ENCODE data around the gene GAST. TPM values are rescaled to one million over a fixed set of nuclear protein-coding genes. Genes with fewer than 3 reads are reported as not detected.

GAST gene
- total RNA-seq, 2 donors from 2014 or later, result not detected

GRCh38 chr17:41734139-41734948 lies 22.2 kb downstream of the GAST start, which contains the start of gene HAP1:
TSS of gene HAP1 (minus strand) at chr17:41734643. CDS start at chr17:41734634, 9 bp downstream.
- intact Hi-C loops (cut with DNase I), result loop anchor here (10.0 kb wide), 1 partner anchor 150 kb away; no protein-coding TSS in a partner anchor
- Histone ChIP-seq H3K27me3 (replicated peaks; ENCODE audit: insufficient read depth) (peaks cover 6% of the 10 kb centered on the region), H3K4me3 (peak within 1 kb of the TSS; percentile 31 to 48), H3K9me3 (no peaks in the 10 kb centered on the region), H3K27ac (no peak within 1 kb of the TSS), H3K36me3 (no peaks in the 10 kb centered on the region), H3K4me1 (replicated peaks) (no peaks in the 10 kb centered on the region)
- under 1% methylated on average over 64 of the region's 77 CpGs for WGBS
- peak; percentile 39 for DNase-seq (ENCODE audit: low spot score)
- no peak for TF ChIP-seq CTCF (IDR thresholded peaks at IDR 0.05)
- TF ChIP-seq POLR2AphosphoS5 (IDR thresholded peaks at IDR 0.05), result peak; percentile 85
- peak; percentile 69 for TF ChIP-seq POLR2A (IDR thresholded peaks at IDR 0.05)

- peak overlapping the region; percentile 31 to 48 for H3K4me3 ChIP-seq
- intact Hi-C loops (cut with DNase I), result loop anchor here (10.0 kb wide), 1 partner anchor 150 kb away; no protein-coding TSS in a partner anchor
- WGBS, result 3% methylated on average over 23 of the region's 23 CpGs
- no peak for TF ChIP-seq POLR2AphosphoS5 (IDR thresholded peaks at IDR 0.05)
- H3K27me3 ChIP-seq (replicated peaks; ENCODE audit: insufficient read depth), result peaks cover 6% of the 10 kb centered on the region
- no peaks in the 10 kb centered on the region for H3K9me3 ChIP-seq
- no peak overlapping the region for H3K27ac ChIP-seq
- H3K4me1 ChIP-seq (replicated peaks), result no peaks in the 10 kb centered on the region
- DNase-seq (ENCODE audit: low spot score), result no peak
- no peaks in the 10 kb centered on the region for H3K36me3 ChIP-seq
Observed at GRCh38 chr17:41734949-41735313, 22.8 kb downstream of the GAST start.

GRCh38 chr17:41735744-41736143 lies 23.6 kb downstream of the GAST start:
- DNase-seq (ENCODE audit: low spot score), result no peak
- no peak overlapping the region for H3K4me3 ChIP-seq
- H3K36me3 ChIP-seq, result no peaks in the 10 kb centered on the region
- TF ChIP-seq CTCF (IDR thresholded peaks at IDR 0.05) (no peak), POLR2A (IDR thresholded peaks at IDR 0.05) (no peak), POLR2AphosphoS5 (IDR thresholded peaks at IDR 0.05) (no peak)
- H3K4me1 ChIP-seq (replicated peaks), result no peaks in the 10 kb centered on the region
- H3K9me3 ChIP-seq, result no peaks in the 10 kb centered on the region
- WGBS, result 89% methylated on average over 4 of the region's 4 CpGs
- no peak overlapping the region for H3K27ac ChIP-seq
- intact Hi-C loops (cut with DNase I), result loop anchor here (10.0 kb wide), 1 partner anchor 149 kb away; no protein-coding TSS in a partner anchor
- peaks cover 6% of the 10 kb centered on the region for H3K27me3 ChIP-seq (replicated peaks; ENCODE audit: insufficient read depth)

GRCh38 chr17:41736983-41737679 lies 25.0 kb downstream of the GAST start:
- intact Hi-C loops (cut with DNase I), result loop anchor here (1.0 to 10.0 kb wide), 2 partner anchors 64 to 148 kb away; no protein-coding TSS in a partner anchor
- Histone ChIP-seq H3K27me3 (replicated peaks; ENCODE audit: insufficient read depth) (peaks cover 6% of the 10 kb centered on the region), H3K27ac (no peak overlapping the region), H3K36me3 (no peaks in the 10 kb centered on the region), H3K4me3 (no peak overlapping the region), H3K4me1 (replicated peaks) (no peaks in the 10 kb centered on the region), H3K9me3 (no peaks in the 10 kb centered on the region)
- no peak for DNase-seq (ENCODE audit: low spot score)
- TF ChIP-seq POLR2AphosphoS5 (IDR thresholded peaks at IDR 0.05), result no peak
- no peak for TF ChIP-seq CTCF (IDR thresholded peaks at IDR 0.05)
- no peak for TF ChIP-seq POLR2A (IDR thresholded peaks at IDR 0.05)
- 72% methylated on average over 17 of the region's 17 CpGs for WGBS

GRCh38 chr17:41737680-41738023 lies 25.5 kb downstream of the GAST start:
- TF ChIP-seq POLR2AphosphoS5 (IDR thresholded peaks at IDR 0.05) (no peak), POLR2A (IDR thresholded peaks at IDR 0.05) (no peak), CTCF (IDR thresholded peaks at IDR 0.05) (no peak)
- Histone ChIP-seq H3K4me1 (replicated peaks) (no peaks in the 10 kb centered on the region), H3K36me3 (no peaks in the 10 kb centered on the region), H3K9me3 (no peaks in the 10 kb centered on the region), H3K27ac (no peak overlapping the region), H3K4me3 (no peak overlapping the region), H3K27me3 (replicated peaks; ENCODE audit: insufficient read depth) (peaks cover 6% of the 10 kb centered on the region)
- 46% methylated on average over 5 of the region's 5 CpGs for WGBS
- DNase-seq (ENCODE audit: low spot score), result no peak
- intact Hi-C loops (cut with DNase I), result loop anchor here (1.0 to 10.0 kb wide), 2 partner anchors 64 to 147 kb away; no protein-coding TSS in a partner anchor

Data from prostate gland (tissue), 2 donors.